NCI-H2196 treated with DMSO at 0.1 percent for 48 hours (cell line): ENCODE measurements around the gene HOXB4.

Experiments
- DNase-seq: peaks from one replicate; lab custom pipeline; 2025; ENCODE audit not compliant: unreplicated experiment; lab: John Stamatoyannopoulos, UW

Gene HOXB4

GRCh38 chr17:48561884-48562810, 16.0 kb downstream of the HOXB4 start:
- no peak for DNase-seq

- no peak for DNase-seq
These were observed 18.0 kb downstream of the HOXB4 start for GRCh38 chr17:48559840-48560817.

- no peak for DNase-seq
These were observed 18.9 kb downstream of the HOXB4 start for GRCh38 chr17:48559122-48559839.

GRCh38 chr17:48558831-48559121, 19.4 kb downstream of the HOXB4 start:
- DNase-seq: no peak

GRCh38 chr17:48558057-48558830, 19.9 kb downstream of the HOXB4 start:
- DNase-seq: no peak

GRCh38 chr17:48556576-48557401, 21.4 kb downstream of the HOXB4 start:
- no peak for DNase-seq

- DNase-seq: no peak
These were observed 21.9 kb downstream of the HOXB4 start for GRCh38 chr17:48556229-48556575.

GRCh38 chr17:48555258-48556228, 22.6 kb downstream of the HOXB4 start:
- no peak for DNase-seq

- DNase-seq: no peak
These were observed 23.5 kb downstream of the HOXB4 start for GRCh38 chr17:48554412-48555257.

- DNase-seq: no peak
These were observed 24.3 kb downstream of the HOXB4 start for GRCh38 chr17:48553826-48554225.

GRCh38 chr17:48553190-48553547, 25.0 kb downstream of the HOXB4 start:
- no peak for DNase-seq

- DNase-seq: no peak
These were observed 25.5 kb downstream of the HOXB4 start for GRCh38 chr17:48552466-48553189.

- DNase-seq: no peak
These were observed 26.3 kb downstream of the HOXB4 start for GRCh38 chr17:48551596-48552465.

- DNase-seq: no peak
These were observed 27.0 kb downstream of the HOXB4 start for GRCh38 chr17:48551214-48551555.

- DNase-seq: no peak
These were observed 27.5 kb downstream of the HOXB4 start for GRCh38 chr17:48550502-48551213.
